ENCODE results near the gene ANKH. TPM values are rescaled to one million over a fixed set of nuclear protein-coding genes. Genes with fewer than 3 reads are reported as not detected.
A peak's percentile ranks its signal among the peaks of the same experiment; 100 is the strongest.
"Not testable (repeated sequence)": the region's sequence is repeated elsewhere in the genome, so short reads cannot be mapped to it uniquely, and the experiment has no call there.

Gene ANKH
- total RNA-seq, 3 donors from 2014 or later: 83.1 to 102 (median 101) TPM

DNA sequence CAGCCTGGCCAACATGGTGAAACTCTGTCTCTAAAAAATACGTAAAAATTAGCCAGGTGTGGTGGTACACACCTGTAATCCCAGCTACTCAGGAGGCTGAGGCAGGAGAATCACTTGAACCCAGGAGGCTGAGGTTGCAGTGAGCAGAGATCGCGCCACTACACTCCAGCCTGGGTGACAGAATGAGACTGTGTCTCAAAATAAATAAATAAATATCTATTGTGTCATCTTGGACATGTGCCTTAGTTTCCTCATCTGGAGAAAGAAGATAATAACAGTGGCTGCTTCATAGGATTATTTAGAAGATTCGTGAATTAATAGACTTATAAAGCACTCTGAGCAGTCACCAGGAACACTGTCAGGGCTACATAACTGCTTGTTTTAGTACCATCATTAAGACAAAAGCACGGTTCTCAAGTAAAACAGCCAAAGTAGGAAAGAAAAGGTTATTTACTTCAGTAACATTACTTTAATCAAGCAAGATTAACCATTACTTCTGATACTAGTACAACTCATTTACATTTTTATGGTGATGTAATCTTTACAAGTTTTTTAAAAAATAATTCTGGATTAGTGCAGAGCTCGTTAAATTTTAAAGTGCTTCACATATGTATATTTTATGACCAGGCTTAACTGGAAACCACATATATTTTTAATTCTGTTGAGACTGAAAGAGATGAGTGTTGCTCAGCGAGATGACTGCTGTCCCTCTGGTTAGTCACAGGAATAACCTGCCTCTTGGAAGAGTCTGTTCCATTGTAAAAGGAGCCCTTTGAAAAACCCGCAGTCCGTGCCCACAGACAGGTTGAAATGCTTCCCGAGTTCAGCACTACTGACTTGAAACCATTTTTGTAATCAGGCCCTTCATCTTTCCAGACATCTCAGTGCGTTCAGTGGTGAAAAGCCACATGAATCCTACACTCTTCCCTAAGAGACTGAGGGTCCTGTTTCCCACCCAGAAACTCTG lies 36.7 kb downstream of the ANKH start:
- no peak for ATAC-seq
- no peaks in the 10 kb centered on the region for H3K9me3 Mint-ChIP-seq
- H3K36me3 Mint-ChIP-seq (ENCODE audit: insufficient read depth): peaks cover 14% of the 10 kb centered on the region
- DNase-seq: no peak
- no peak overlapping the region for H3K4me3 Mint-ChIP-seq
- peaks cover 36% of the 10 kb centered on the region for H3K4me1 Mint-ChIP-seq (ENCODE audit: low read depth)
- H3K27me3 Mint-ChIP-seq (ENCODE audit: low read depth): no peaks in the 10 kb centered on the region

DNA sequence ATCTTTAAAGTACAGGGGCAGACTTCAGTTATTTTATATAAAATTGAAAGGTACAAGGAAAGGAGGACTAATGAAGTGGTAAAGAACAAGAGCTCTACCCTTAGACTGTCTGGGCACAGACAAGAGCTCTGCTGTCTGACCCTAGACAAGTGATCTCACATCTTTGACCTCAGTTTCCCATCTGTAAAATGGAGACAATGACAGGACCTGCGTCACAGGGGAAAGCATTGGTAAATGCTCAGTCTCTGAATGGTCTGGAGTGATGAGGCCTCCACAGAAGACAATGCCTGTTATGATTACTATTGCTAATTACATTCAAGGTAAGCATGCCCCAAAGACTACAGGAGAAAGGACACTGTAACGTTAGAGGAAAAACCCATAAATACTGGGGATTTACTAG lies 37.5 kb downstream of the ANKH start:
- no peaks in the 10 kb centered on the region for H3K27me3 Mint-ChIP-seq (ENCODE audit: low read depth)

GRCh38 chr5:14831006-14831338 lies 40.6 kb downstream of the ANKH start:
- DNase-seq: no peak
- H3K4me1 Mint-ChIP-seq (ENCODE audit: low read depth): peaks cover 47% of the 10 kb centered on the region
- H3K9me3 Mint-ChIP-seq: no peaks in the 10 kb centered on the region
- H3K27me3 Mint-ChIP-seq (ENCODE audit: low read depth): no peaks in the 10 kb centered on the region
- peaks cover 19% of the 10 kb centered on the region for H3K36me3 Mint-ChIP-seq (ENCODE audit: insufficient read depth)
- no peak for ATAC-seq
- H3K4me3 Mint-ChIP-seq: no peak overlapping the region

More for the DNA sequence above, 37.5 kb downstream of the ANKH start:
- Mint-ChIP-seq H3K36me3 (ENCODE audit: insufficient read depth) (peaks cover 13% of the 10 kb centered on the region), H3K4me3 (no peak overlapping the region), H3K4me1 (ENCODE audit: low read depth) (peaks cover 37% of the 10 kb centered on the region), H3K9me3 (no peaks in the 10 kb centered on the region)
- ATAC-seq: no peak
- no peak for DNase-seq

DNA sequence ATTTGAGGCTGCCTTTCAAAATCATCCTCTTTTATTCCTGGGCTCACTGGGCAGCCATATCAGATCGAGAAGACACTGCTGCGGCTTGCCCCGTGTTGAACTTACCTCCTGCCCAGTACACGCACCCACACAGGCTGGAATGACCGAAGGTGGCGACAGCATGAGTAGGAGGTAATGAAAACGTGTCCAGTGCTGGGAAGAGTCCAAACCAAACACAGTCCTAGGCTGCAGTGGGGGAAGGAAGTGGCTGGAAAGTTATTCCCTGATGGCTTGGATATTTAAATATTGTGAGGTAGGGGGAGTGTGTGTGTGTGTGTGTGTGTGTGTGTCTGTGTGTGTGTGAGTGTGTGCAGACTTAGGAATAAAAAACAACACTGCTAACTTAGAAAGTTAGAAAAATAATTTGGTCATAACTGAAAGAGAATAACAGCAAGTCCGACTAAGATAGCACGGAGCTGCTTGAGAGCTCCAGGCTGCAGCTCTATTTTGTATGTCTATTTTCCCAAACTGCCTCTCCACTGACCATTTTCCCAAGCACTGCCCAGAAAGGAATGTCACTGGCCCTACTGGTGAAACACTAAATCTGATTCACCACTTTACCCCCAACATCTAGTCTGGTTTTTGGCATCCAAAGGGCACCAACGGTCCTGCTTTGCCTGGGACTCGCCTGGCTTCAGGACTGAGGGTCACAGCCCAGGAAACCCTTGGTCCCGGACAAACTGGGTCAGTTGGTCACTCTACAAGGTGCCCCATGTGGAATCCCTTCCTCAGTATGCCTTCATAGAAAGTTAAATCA lies 41.2 kb downstream of the ANKH start:
- Mint-ChIP-seq H3K4me3 (no peak overlapping the region), H3K27me3 (ENCODE audit: low read depth) (no peaks in the 10 kb centered on the region), H3K9me3 (no peaks in the 10 kb centered on the region), H3K36me3 (ENCODE audit: insufficient read depth) (peaks cover 19% of the 10 kb centered on the region), H3K4me1 (ENCODE audit: low read depth) (peaks cover 43% of the 10 kb centered on the region)
- ATAC-seq: no peak
- no peak for DNase-seq

DNA sequence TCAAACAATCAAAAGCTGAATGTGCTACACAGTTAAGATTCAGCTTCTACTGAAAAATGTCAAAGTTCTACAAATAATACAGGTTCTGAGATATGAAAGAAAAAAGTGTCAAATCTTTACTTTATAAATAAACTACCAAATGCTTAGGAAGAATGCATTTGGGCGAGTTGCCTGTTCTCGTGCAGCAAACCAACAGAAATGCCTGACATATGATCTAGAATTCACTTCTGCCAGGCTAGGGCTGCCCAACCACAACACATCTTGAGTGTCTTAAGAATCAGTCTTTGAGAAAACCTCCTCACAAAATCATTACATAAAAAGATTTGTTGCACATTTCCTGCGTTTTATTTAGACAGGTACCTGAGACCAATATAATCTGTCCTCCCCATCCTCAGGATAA lies 42.2 kb downstream of the ANKH start:
- H3K27me3 Mint-ChIP-seq (ENCODE audit: low read depth): no peaks in the 10 kb centered on the region
- peaks cover 19% of the 10 kb centered on the region for H3K36me3 Mint-ChIP-seq (ENCODE audit: insufficient read depth)
- DNase-seq (no peak), ATAC-seq (no peak)
- no peaks in the 10 kb centered on the region for H3K9me3 Mint-ChIP-seq
- peaks cover 38% of the 10 kb centered on the region for H3K4me1 Mint-ChIP-seq (ENCODE audit: low read depth)
- H3K4me3 Mint-ChIP-seq: no peak overlapping the region

GRCh38 chr5:14826714-14827113 lies 44.9 kb downstream of the ANKH start:
- H3K4me3 Mint-ChIP-seq: no peak overlapping the region
- ATAC-seq: no peak
- no peaks in the 10 kb centered on the region for H3K27me3 Mint-ChIP-seq (ENCODE audit: low read depth)
- no peak for DNase-seq
- peaks cover 19% of the 10 kb centered on the region for H3K36me3 Mint-ChIP-seq (ENCODE audit: insufficient read depth)
- no peaks in the 10 kb centered on the region for H3K9me3 Mint-ChIP-seq
- H3K4me1 Mint-ChIP-seq (ENCODE audit: low read depth): peaks cover 39% of the 10 kb centered on the region

- Mint-ChIP-seq H3K4me1 (ENCODE audit: low read depth) (peaks cover 40% of the 10 kb centered on the region), H3K27me3 (ENCODE audit: low read depth) (no peaks in the 10 kb centered on the region), H3K36me3 (ENCODE audit: insufficient read depth) (peaks cover 21% of the 10 kb centered on the region), H3K9me3 (no peaks in the 10 kb centered on the region), H3K4me3 (no peak overlapping the region)
- ATAC-seq (no peak), DNase-seq (no peak)
Measured at GRCh38 chr5:14825977-14826376, 45.6 kb downstream of the ANKH start.

- no peaks in the 10 kb centered on the region for H3K9me3 Mint-ChIP-seq
- peaks cover 20% of the 10 kb centered on the region for H3K36me3 Mint-ChIP-seq (ENCODE audit: insufficient read depth)
- peaks cover 37% of the 10 kb centered on the region for H3K4me1 Mint-ChIP-seq (ENCODE audit: low read depth)
- no peak overlapping the region for H3K4me3 Mint-ChIP-seq
- ATAC-seq: no peak
- no peak for DNase-seq
- H3K27me3 Mint-ChIP-seq (ENCODE audit: low read depth): no peaks in the 10 kb centered on the region
Measured at GRCh38 chr5:14824499-14824898, 47.1 kb downstream of the ANKH start.

DNA sequence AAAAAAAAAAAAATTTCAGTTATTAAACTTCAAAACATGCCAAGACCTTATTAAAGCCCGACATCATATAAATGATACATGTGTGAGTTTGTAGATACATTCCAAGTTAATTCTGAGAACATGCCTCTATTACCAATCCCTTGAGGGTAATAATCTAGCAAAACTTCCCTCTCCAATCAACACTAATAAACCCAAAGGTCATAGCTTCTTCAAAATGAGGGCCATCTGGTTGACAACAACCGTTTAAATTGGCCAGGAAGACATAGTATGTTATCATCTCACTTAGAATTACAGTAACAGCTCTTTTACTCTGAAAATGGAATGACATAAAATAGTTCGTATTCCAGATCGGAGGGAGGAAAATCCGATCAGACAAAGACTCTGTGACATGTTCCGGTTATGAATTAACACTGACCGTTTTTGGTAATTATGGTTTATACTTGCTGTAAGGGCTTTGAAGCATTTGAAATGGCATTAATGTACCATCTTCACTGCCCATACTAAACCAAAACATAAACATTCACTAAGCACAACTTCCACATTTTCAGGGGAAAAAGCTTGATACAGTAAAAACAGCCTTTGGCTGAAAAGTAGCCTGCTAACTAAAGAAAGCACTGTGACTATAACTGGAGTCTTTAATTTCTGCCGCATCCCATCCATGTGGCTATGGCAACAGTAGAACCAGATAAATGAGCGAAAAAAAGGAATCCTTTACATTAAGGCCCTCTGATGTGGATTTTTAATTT lies 50.3 kb downstream of the ANKH start:
- no peak overlapping the region for H3K4me3 Mint-ChIP-seq
- ATAC-seq (no peak), DNase-seq (no peak)
- no peaks in the 10 kb centered on the region for H3K27me3 Mint-ChIP-seq (ENCODE audit: low read depth)
- peaks cover 49% of the 10 kb centered on the region for H3K4me1 Mint-ChIP-seq (ENCODE audit: low read depth)
- H3K9me3 Mint-ChIP-seq: no peaks in the 10 kb centered on the region
- H3K36me3 Mint-ChIP-seq (ENCODE audit: insufficient read depth): peaks cover 19% of the 10 kb centered on the region

GRCh38 chr5:14818931-14819790 lies 52.4 kb downstream of the ANKH start:
- DNase-seq: no peak
- peaks cover 20% of the 10 kb centered on the region for H3K36me3 Mint-ChIP-seq (ENCODE audit: insufficient read depth)
- no peaks in the 10 kb centered on the region for H3K27me3 Mint-ChIP-seq (ENCODE audit: low read depth)
- peaks cover 64% of the 10 kb centered on the region for H3K4me1 Mint-ChIP-seq (ENCODE audit: low read depth)
- H3K4me3 Mint-ChIP-seq: no peak overlapping the region
- ATAC-seq: peak in 1 of 2 donors; percentile 33
- H3K9me3 Mint-ChIP-seq: no peaks in the 10 kb centered on the region

- H3K4me3 Mint-ChIP-seq; DNase-seq; ATAC-seq; H3K9me3 Mint-ChIP-seq; H3K27me3 Mint-ChIP-seq (ENCODE audit: low read depth): not testable (repeated sequence)
- peaks cover 73% of the 10 kb centered on the region for H3K4me1 Mint-ChIP-seq (ENCODE audit: low read depth)
- peaks cover 24% of the 10 kb centered on the region for H3K36me3 Mint-ChIP-seq (ENCODE audit: insufficient read depth)
Measured at GRCh38 chr5:14817762-14818136, 53.8 kb downstream of the ANKH start.

- peaks cover 75% of the 10 kb centered on the region for H3K4me1 Mint-ChIP-seq (ENCODE audit: low read depth)
Measured at GRCh38 chr5:14816999-14817761, 54.4 kb downstream of the ANKH start.

GRCh38 chr5:14816374-14816998 lies 55.1 kb downstream of the ANKH start:
- no peak for ATAC-seq
- Mint-ChIP-seq H3K9me3 (no peaks in the 10 kb centered on the region), H3K27me3 (ENCODE audit: low read depth) (no peaks in the 10 kb centered on the region)

More at GRCh38 chr5:14816999-14817761, 54.4 kb downstream of the ANKH start:
- H3K4me3 Mint-ChIP-seq: no peak overlapping the region
- ATAC-seq (peak; percentile 79 to 86), DNase-seq (no peak)
- no peaks in the 10 kb centered on the region for H3K9me3 Mint-ChIP-seq
- H3K36me3 Mint-ChIP-seq (ENCODE audit: insufficient read depth): peaks cover 24% of the 10 kb centered on the region
- no peaks in the 10 kb centered on the region for H3K27me3 Mint-ChIP-seq (ENCODE audit: low read depth)

More at GRCh38 chr5:14816374-14816998, 55.1 kb downstream of the ANKH start:
- peaks cover 24% of the 10 kb centered on the region for H3K36me3 Mint-ChIP-seq (ENCODE audit: insufficient read depth)
- peaks cover 76% of the 10 kb centered on the region for H3K4me1 Mint-ChIP-seq (ENCODE audit: low read depth)
- no peak overlapping the region for H3K4me3 Mint-ChIP-seq
- no peak for DNase-seq

Data from activated T-cell treated with anti-CD3 and anti-CD28 coated beads, Interleukin-2, amount 50 U/mL, for 4 hours (primary cell).